ENCODE data around the gene VPS29.

DNA sequence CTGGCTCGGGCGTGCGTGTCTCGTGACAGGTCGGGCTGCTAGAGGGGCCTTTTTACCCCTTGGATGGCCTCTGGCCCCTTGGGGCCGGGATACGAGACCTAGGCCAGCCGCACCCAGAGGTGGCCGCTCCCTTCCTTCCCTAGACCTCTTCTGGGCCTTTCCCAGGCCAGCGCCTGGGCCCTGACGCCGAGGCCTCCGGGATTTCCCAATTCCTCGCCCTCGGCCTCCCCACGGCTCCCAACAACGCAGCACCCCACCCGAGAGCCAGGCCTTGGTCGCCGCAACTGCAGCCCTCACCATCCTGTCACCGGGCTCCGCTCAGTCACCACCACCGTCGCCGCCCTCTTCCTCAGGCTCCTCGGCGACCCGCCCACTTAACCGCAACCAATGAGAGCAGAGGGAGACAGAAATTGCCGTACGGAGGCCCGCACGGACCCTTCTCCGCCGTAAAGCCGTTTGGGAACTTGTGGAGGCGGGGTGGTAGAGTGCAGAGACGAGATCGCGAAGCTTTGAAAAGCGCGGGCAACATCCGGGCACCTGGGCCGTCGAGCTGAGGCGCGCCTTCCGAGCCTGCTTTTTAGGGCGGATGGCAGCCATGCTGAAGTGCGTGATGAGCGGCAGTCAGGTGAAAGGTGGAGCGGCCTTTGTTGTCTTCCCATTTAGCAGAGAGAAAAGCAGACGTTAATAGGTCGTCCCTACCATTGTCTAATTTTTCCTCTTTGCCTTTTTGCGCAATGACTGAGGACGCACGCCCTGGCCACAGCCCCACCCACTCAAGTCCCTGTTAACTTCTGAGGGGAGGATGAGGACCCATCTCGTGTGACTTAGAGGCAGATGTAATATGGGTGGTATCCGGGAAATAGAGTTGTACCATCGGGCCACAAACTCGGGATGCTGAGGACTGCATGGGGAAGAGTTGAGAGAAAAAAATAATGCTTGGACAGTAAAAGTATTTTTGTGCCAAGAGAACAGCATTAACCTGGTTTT lies at the start of gene VPS29, which contains the start of gene RAD9B:
- peak; percentile 62 for TF ChIP-seq YY1 (IDR thresholded peaks at IDR 0.05; ENCODE audit: insufficient read depth, insufficient read length)
- no peak for TF ChIP-seq ZNF274 (IDR thresholded peaks at IDR 0.05; ENCODE audit: low read depth, low read length)
- TF ChIP-seq SUZ12 (IDR thresholded peaks at IDR 0.05; ENCODE audit: extremely low read depth, insufficient read depth, insufficient read length) = no peak

Measured in NT2/D1 (cell line).